Activated B cell treated with CpG ODN at 0.5 μM for 24 hours (primary cell): ENCODE measurements around the gene CHI3L1. TPM values are rescaled to one million over a fixed set of nuclear protein-coding genes. Genes with fewer than 3 reads are reported as not detected.

Experiments used
- ATAC-seq: fragments of 200-7000 bp; cut with Tn5 transposase; one replicate; pipeline ENCODE4 v1.10.0; 2021; ENCODE audit warnings: low read depth, mild to moderate bottlenecking, moderate library complexity
- CTCF ChIA-PET: fragments of 350-600 bp; sonication (Branson Sonifier 250); formaldehyde crosslinking; loops from one replicate; lab custom pipeline; 2021; ENCODE audit warnings: antibody characterized with exemption; lab: Charles Lee
- POLR2A ChIA-PET: fragments of 350-600 bp; sonication (Branson Sonifier 250); formaldehyde crosslinking; loops from one replicate; lab custom pipeline; 2021; ENCODE audit warnings: antibody characterized with exemption; lab: Charles Lee
- DNase-seq: peaks from one replicate; pipeline ENCODE4 v3.0.0; 2022
- H3K27ac Mint-ChIP-seq: one replicate; pipeline ENCODE4 v1.8.0; 2020; ENCODE audit warnings: mixed read lengths
- H3K27me3 Mint-ChIP-seq: one replicate; pipeline ENCODE4 v1.8.0; 2021; ENCODE audit warnings: mixed read lengths
- H3K36me3 Mint-ChIP-seq: one replicate; pipeline ENCODE4 v1.8.0; 2021; ENCODE audit warnings: low read depth, mixed read lengths
- H3K4me1 Mint-ChIP-seq: one replicate; pipeline ENCODE4 v1.8.0; 2021; ENCODE audit warnings: mixed read lengths
- H3K4me3 Mint-ChIP-seq: one replicate; pipeline ENCODE4 v1.8.0; 2020; ENCODE audit warnings: mild to moderate bottlenecking, mixed read lengths
- H3K9me3 Mint-ChIP-seq: one replicate; pipeline ENCODE4 v1.8.0; 2020; ENCODE audit warnings: mixed read lengths
- CTCF ChIP-seq: fragments of 200-600 bp; IDR thresholded peaks from one replicate; pipeline ENCODE4 v1.8.0; 2022; ENCODE audit warnings: antibody characterized with exemption, mild to moderate bottlenecking
- intact Hi-C: fragments of 100-400 bp; cut with micrococcal nuclease; formaldehyde crosslinking; loops from one replicate; pipeline ENCODE4 v1.15.1; 2024
- total RNA-seq: library from RNA; stranded (reverse); gene quantifications from 2 replicates; pipeline ENCODE4 v1.2.3, GENCODE V29; 2022

The CHI3L1 gene
- total RNA-seq, 1 donor from 2014 or later, result 0.38 TPM

- no peak for TF ChIP-seq CTCF
- Mint-ChIP-seq H3K4me1 (no peaks in the 10 kb centered on the region), H3K27ac (no peak overlapping the region), H3K4me3 (no peak overlapping the region), H3K9me3 (no peaks in the 10 kb centered on the region), H3K27me3 (peaks cover 11% of the 10 kb centered on the region), H3K36me3 (no peaks in the 10 kb centered on the region)
- intact Hi-C loops, result no loop called here
- no peak for ATAC-seq
- CTCF ChIA-PET, result no interaction called here
- DNase-seq, result no peak
- POLR2A ChIA-PET, result no interaction called here
Measured at GRCh38 chr1:203142684-203143408, 43.7 kb downstream of the CHI3L1 start.

- no peak overlapping the region for H3K27ac Mint-ChIP-seq
- H3K4me1 Mint-ChIP-seq, result no peaks in the 10 kb centered on the region
- no peaks in the 10 kb centered on the region for H3K9me3 Mint-ChIP-seq
- ChIA-PET POLR2A (no interaction called here), CTCF (no interaction called here)
- no peaks in the 10 kb centered on the region for H3K36me3 Mint-ChIP-seq
- intact Hi-C loops, result no loop called here
- no peak for TF ChIP-seq CTCF
- peaks cover 11% of the 10 kb centered on the region for H3K27me3 Mint-ChIP-seq
- no peak overlapping the region for H3K4me3 Mint-ChIP-seq
- DNase-seq (no peak), ATAC-seq (no peak)
Measured at GRCh38 chr1:203142124-203142523, 44.4 kb downstream of the CHI3L1 start.

GRCh38 chr1:203140743-203141520, 45.6 kb downstream of the CHI3L1 start:
- TF ChIP-seq CTCF, result no peak
- DNase-seq (no peak), ATAC-seq (no peak)
- ChIA-PET POLR2A (no interaction called here), CTCF (no interaction called here)
- no peak overlapping the region for H3K4me3 Mint-ChIP-seq
- H3K36me3 Mint-ChIP-seq, result no peaks in the 10 kb centered on the region
- H3K4me1 Mint-ChIP-seq, result peaks cover 4% of the 10 kb centered on the region
- H3K9me3 Mint-ChIP-seq, result no peaks in the 10 kb centered on the region
- intact Hi-C loops, result no loop called here
- H3K27me3 Mint-ChIP-seq, result peaks cover 11% of the 10 kb centered on the region
- H3K27ac Mint-ChIP-seq, result no peak overlapping the region

GRCh38 chr1:203139976-203140475, 46.5 kb downstream of the CHI3L1 start:
- no peak for ATAC-seq
- H3K27me3 Mint-ChIP-seq, result peaks cover 11% of the 10 kb centered on the region
- no peaks in the 10 kb centered on the region for H3K36me3 Mint-ChIP-seq
- H3K9me3 Mint-ChIP-seq, result no peaks in the 10 kb centered on the region
- POLR2A ChIA-PET, result no interaction called here
- no peak overlapping the region for H3K4me3 Mint-ChIP-seq
- TF ChIP-seq CTCF, result no peak
- CTCF ChIA-PET, result no interaction called here
- H3K27ac Mint-ChIP-seq, result no peak overlapping the region
- intact Hi-C loops, result no loop called here
- DNase-seq, result no peak
- H3K4me1 Mint-ChIP-seq, result peaks cover 7% of the 10 kb centered on the region

GRCh38 chr1:203138066-203138465, 48.4 kb downstream of the CHI3L1 start:
- Mint-ChIP-seq H3K4me3 (no peak overlapping the region), H3K9me3 (no peaks in the 10 kb centered on the region), H3K36me3 (no peaks in the 10 kb centered on the region), H3K4me1 (peaks cover 7% of the 10 kb centered on the region), H3K27me3 (peaks cover 11% of the 10 kb centered on the region), H3K27ac (no peak overlapping the region)
- intact Hi-C loops, result no loop called here
- ATAC-seq (no peak), DNase-seq (no peak)
- TF ChIP-seq CTCF, result no peak
- CTCF ChIA-PET, result no interaction called here
- POLR2A ChIA-PET, result interaction anchor here (0.5 kb wide), 1 partner anchor 46 kb away, joined by 4 read pairs; no protein-coding TSS in a partner anchor
